Breast epithelium (tissue), 3 donors: ENCODE results near the gene TRPC1.

Experiments
- POLR2A ChIP-seq: fragments of 450-650 bp; IDR thresholded peaks from one replicate; pipeline ENCODE4 v1.6.1; 2016; ENCODE audit warnings: antibody characterized with exemption, mild to moderate bottlenecking, moderate library complexity
- POLR2AphosphoS5 ChIP-seq, 3 donors: sonication (generic); formaldehyde crosslinking; IDR thresholded peaks; one replicate each; pipeline ENCODE4 v1.6.1; 2017; ENCODE audit warnings: antibody characterized with exemption in 3 of 3
- TF ChIP-seq, protein P1 (sequence below), 3 donors: fragments of 450-650 bp; IDR thresholded peaks; one replicate each; pipeline ENCODE4 v1.5.1; 2016 to 2017; ENCODE audit warnings: antibody characterized with exemption in 3 of 3, mild to moderate bottlenecking in 3 of 3, moderate library complexity in 3 of 3

DNA sequence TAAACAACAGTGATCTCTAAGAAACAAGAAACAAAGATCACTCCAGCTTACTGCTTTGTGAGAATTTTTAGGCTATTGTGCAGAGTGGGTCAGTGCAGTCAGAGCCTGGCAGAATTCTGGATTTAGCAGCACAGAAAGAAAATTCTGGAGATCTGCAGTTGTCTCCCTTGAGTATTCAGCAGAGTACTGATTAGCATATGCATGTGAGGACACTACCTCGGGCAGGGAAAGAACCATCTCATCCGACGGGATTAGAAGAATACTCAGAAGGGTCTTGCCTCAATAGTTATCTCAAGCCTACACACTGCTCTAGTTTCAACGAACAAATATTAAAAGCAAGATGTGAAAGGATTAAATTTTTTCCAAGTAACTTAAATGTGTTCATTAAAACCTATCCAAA, 70.7 kb downstream of the TRPC1 start:
- TF ChIP-seq, protein P1, sequence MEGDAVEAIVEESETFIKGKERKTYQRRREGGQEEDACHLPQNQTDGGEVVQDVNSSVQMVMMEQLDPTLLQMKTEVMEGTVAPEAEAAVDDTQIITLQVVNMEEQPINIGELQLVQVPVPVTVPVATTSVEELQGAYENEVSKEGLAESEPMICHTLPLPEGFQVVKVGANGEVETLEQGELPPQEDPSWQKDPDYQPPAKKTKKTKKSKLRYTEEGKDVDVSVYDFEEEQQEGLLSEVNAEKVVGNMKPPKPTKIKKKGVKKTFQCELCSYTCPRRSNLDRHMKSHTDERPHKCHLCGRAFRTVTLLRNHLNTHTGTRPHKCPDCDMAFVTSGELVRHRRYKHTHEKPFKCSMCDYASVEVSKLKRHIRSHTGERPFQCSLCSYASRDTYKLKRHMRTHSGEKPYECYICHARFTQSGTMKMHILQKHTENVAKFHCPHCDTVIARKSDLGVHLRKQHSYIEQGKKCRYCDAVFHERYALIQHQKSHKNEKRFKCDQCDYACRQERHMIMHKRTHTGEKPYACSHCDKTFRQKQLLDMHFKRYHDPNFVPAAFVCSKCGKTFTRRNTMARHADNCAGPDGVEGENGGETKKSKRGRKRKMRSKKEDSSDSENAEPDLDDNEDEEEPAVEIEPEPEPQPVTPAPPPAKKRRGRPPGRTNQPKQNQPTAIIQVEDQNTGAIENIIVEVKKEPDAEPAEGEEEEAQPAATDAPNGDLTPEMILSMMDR (IDR thresholded peaks at IDR 0.05), result no peak
- TF ChIP-seq POLR2AphosphoS5 (IDR thresholded peaks at IDR 0.05) (no peak), POLR2A (no peak)
